Measurements from ENCODE around the gene UROS.

Gene UROS

GRCh38 chr10:125822878-125823662 lies at the start of gene UROS, which contains the start of gene BCCIP:
Gene UROS, minus strand, starts transcription at chr10:125823258. Its CDS starts 6,759 bp downstream, at chr10:125816499.
Gene BCCIP, plus strand, starts transcription at chr10:125823546. Its CDS starts 12 bp downstream, at chr10:125823558.
- peak; percentile 91 for DNase-seq

DNA sequence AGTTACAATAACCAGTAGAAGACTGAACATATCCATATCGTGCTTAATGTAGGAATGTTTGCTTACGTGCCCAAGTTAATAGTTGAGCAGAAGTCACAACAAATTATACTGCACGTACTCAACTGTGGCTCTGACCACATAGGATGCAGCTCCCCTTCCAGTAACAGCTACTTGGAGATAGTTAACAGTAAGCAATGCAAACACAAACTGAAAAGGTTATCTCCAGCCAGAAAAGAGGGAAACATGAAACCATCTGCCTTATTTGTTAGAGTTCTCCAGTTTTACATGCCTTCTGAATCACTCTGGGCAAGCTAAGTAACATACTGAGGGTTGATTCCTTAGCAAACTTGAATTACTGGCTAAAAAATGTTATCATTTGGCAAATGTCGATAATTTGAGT lies 48.3 kb upstream of the UROS start:
- no peak for DNase-seq

DNA sequence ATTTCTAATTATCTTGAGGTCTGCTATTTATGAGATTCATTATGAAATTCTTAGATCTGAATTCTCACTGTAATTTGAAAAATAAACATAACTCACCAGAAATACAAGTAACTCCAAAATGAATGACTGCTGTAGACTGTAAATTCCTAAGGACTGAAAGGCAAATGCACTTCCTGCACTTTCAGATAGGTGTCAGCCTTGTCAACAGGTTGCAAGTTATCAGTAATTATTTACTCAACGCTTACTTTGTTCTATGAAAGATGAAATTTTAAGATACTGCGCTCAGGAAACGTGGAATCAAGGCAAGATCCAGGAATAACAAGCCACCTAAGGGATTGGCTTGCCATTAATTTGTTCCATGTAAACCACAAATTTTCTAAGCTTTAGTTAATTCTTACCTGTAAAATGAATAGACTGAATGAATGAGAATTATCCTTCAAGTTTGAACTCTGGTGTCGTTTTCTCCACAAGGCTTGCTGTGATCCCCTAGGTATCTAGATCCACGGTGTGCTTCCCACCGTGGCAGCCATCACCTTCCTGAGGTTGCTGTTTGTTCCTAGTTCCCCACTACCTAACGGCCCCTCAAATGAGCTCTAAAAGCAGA lies 45.4 kb upstream of the UROS start:
- DNase-seq = no peak

- no peak for DNase-seq
Measured at GRCh38 chr10:125866421-125867029, 43.5 kb upstream of the UROS start.

DNA sequence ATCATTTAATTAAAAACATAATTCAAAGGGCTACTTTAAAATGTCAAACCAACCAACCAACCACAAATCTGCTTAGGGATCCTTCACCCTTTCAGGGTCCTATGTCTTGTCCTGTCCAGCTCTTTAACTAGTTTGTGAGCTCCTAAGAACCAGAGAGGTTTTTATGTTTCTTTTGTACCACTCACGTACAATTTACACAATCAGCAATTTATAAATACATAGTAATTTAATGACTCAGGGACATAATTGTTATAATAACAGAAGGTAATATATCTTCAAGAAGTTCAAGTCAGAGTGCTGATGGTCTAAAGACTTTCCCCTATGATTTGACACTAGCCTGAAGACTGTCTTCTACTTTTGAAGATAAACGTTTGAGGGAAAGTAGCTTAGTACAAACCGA lies 42.1 kb upstream of the UROS start:
- no peak for DNase-seq

DNA sequence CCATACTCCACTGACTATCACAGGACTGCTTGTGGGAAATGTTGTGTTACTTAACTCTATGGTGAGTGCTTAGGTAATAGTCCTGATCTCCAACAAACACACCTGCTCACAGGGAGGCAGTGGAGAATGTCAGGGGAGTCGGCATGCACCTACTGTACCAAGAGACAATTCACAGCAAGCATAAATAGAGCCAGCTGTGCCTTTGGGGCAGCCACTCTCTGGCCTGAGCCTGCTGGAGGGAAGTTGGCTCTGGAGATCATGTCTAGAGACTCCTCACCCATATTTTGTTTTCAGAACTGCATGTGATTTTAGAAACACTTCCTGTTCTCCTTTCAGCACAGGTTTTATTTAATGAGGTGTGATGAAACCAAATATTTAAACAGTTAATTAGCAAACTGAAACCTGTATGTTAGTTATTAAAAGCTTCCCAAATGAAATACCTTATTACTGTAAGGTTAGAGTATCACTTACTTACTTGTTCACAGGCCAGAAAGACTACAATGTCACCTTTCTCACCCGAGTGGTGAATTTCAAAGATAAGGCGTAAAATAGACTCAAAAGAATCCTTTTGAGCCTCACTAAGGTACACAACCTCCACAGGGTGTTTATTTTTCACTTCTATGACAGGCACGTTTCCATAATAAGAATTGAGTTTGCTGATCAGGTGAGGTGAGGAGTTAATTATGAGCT lies 36.2 kb upstream of the UROS start:
- DNase-seq = no peak

GRCh38 chr10:125857185-125857760 lies 34.2 kb upstream of the UROS start:
- DNase-seq = no peak

DNA sequence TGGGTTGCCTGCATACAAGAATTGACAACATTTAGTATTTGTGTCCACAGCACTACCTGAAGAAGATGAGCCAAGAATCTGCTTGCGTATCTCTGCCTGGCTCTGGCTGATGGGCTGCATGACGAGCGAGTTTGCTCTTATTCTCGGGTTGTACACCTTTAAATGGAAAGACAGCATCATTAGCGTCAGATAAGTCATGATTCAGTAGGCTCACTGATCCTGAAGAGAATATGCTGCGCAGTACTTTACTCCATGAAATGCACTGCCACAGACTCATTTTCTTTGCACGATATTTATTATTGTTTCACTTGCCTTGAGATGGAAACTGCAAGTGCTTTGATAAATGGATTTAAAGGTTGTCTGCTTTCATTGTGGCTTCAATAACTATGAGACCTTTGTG lies 29.4 kb upstream of the UROS start:
- DNase-seq = no peak

DNA sequence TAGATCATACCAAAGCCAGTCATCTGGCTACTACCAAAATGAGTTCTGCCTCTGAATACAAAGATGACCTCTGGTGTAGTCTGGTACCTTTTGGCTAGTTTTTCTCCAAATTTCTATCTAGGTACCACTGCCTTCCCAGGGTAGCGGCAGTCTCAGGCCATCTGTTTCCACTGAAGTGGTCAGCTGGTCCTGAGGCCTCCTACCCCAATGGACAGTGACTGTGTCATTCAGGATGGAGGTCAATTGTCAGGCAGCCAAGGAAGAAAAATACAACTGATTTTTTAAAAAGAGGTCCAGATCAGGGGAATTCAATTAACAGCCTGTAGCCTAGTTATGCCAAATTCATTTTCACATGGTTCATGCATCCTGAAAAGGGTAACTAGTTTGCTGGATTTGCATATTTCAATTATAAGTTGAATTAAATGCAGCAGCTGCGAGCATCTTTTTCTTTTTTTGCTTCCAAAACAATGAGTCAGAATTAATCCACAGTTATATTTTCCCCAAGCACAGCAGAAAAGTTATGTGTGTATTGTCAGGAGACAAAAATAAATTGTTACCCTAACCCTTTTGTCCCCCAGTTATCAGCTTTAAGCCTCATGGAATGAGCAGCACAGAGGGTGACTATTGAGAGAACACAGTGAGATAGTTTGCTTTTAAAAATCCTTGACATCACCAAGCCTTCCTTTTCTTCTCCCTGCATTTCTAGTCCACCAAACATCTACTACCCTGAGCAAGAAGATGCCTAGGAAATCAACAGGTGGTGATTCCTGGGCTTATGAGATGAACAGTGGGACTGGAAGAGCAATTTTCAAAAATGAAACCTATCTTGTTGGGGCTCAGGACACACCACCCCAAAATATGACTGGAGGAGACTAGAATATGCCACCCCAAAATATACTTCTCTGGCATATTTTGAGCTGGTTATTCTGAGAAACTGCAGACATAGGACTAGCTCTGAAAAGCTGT lies 28.0 kb upstream of the UROS start:
- no peak for DNase-seq

- no peak for DNase-seq
Measured at GRCh38 chr10:125849448-125849847, 26.4 kb upstream of the UROS start.

GRCh38 chr10:125848857-125849256 lies 25.8 kb upstream of the UROS start:
- no peak for DNase-seq

GRCh38 chr10:125848371-125848770 lies 25.3 kb upstream of the UROS start:
- no peak for DNase-seq

GRCh38 chr10:125846894-125847293 lies 23.8 kb upstream of the UROS start:
- no peak for DNase-seq

DNA sequence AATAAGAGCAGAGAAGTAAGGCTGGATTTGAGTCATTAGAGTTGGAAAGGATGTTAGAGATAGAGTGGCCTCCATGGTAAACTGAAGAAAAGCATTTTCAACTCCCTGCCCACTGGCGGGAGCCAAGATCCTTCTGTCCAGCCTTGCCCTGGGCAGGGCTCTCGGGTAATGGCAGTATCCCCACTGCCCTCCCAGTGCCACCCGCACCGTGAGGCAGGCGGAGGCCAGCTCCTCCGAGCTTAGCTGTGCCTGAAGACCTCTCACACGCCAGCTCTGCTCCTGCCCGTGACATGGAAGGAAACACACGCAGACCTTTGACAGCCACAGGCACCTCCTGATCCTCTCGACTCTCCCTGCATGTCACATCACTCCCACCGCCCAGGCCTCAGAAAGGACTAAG lies 22.6 kb upstream of the UROS start:
- DNase-seq = no peak

GRCh38 chr10:125844751-125845221 lies 21.7 kb upstream of the UROS start:
- DNase-seq = no peak

- DNase-seq = no peak
Measured at GRCh38 chr10:125843603-125844329, 20.7 kb upstream of the UROS start.

GRCh38 chr10:125840955-125841354 lies 17.9 kb upstream of the UROS start:
- no peak for DNase-seq

- no peak for DNase-seq
Measured at GRCh38 chr10:125840406-125840805, 17.3 kb upstream of the UROS start.

DNA sequence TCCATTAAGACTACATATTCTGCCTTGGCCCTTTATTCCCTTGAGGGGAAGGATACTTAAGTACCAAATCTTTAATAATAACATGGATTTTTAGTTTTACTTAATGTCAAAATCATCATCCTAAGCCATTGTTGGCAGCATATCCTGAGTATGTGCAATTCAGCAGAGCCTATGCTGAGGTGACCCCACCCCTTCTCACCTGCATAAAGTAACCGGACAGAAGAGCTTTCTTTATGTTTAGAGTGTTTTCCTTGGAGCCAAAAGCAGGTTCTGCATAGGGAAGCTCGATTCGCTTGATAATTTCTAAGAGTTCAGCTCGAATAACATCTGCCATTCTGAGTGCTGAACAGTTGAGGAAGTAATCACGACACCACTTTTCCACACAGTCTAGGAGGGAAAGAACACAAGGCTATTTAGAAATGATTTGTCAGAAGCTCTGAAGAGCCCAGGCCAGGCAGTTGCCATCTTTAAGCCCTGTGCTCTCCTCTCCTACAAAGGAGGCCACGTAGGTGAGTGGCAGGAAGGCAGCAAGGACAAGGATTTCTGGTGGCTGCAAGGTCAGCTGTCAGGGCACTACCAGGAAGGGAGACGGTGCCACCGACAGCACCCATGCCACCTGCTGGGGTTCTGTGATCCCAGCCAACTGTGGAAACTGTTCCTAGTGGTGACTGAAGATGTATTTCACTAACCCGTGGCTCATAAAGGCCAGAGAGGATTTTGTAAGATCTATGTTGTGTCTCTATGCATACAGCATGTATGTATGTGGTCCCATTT lies 15.9 kb upstream of the UROS start:
- DNase-seq = no peak

- no peak for DNase-seq
Measured at GRCh38 chr10:125836746-125837145, 13.7 kb upstream of the UROS start.
